Esophagus muscularis mucosa (tissue), 2 donors: ENCODE data around the gene DUSP12.
"Not testable (repeated sequence)": the region's sequence is repeated elsewhere in the genome, so short reads cannot be mapped to it uniquely, and the experiment has no call there.

Source experiments
- POLR2A ChIP-seq: fragments of 450-650 bp; IDR thresholded peaks from one replicate; pipeline ENCODE4 v1.6.1; 2017; ENCODE audit warnings: antibody characterized with exemption, moderate library complexity, mild to moderate bottlenecking, low read depth
- POLR2AphosphoS5 ChIP-seq, 2 donors: sonication (generic); formaldehyde crosslinking; IDR thresholded peaks; one replicate each; pipeline ENCODE4 v1.6.1; 2017; ENCODE audit warnings: antibody characterized with exemption in 2 of 2

DNA sequence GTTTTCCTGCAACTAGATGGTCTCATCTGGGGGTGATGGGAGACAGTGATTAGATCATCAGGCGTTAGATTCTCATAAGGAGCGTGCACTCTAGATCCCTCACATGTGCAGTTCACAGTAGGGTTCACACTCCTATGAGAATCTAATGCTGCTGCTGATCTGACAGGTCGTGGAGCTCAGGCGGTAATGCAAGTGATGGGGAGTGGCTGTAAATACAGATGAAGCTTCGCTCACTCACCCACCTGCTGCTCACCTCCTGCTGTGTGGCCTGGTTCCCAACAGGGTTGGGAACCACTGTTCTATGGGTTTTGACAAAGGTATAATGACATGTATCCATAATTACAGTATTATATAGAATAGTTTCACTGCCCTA is 20.1 kb downstream of the DUSP12 start:
- not testable (repeated sequence) for TF ChIP-seq POLR2AphosphoS5 (IDR thresholded peaks at IDR 0.05); POLR2A
